KBM-7 (cell line): ENCODE data around the gene IGHMBP2.
"Not testable (repeated sequence)": the region's sequence is repeated elsewhere in the genome, so short reads cannot be mapped to it uniquely, and the experiment has no call there.

ENCODE experiments used
- DNase-seq: peaks from one replicate; pipeline ENCODE4 v3.0.0-alpha.2; 2015
- in situ Hi-C: fragments of 300-500 bp; cut with MboI; formaldehyde crosslinking; loops from 2 replicates; pipeline ENCODE4 v1.14.3; 2020; ENCODE audit warnings: low sequenced_read_pairs, low pct_unique_long_range_greater_than_20kb, mixed read lengths

Gene IGHMBP2

DNA sequence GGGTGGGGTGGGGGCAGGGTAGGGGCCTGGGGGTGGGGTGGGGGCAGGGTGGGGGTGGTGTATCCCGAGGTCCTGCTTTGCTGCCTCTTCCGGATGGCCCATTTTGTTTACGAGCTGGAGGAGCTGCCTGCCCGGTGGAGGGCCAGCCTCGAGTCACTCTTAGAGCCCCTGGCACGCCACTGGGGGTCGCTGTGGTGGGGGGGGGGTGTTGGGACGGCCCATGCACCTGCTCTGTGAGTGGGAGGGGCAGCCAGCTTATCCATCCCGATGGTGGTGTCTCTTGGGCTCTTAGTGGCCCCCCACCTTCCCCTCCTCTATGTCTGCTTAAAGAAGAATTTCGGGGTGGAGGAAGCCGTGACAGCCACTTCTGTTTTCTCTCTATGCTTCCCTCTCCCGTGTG is 52.5 kb downstream of the IGHMBP2 start:
- in situ Hi-C loops: no loop called here
- DNase-seq: peak; percentile 12

- no peak for DNase-seq
- in situ Hi-C loops: no loop called here
Measured at GRCh38 chr11:68956547-68957254, 53.0 kb downstream of the IGHMBP2 start.

GRCh38 chr11:68958211-68958610 is 54.5 kb downstream of the IGHMBP2 start:
- in situ Hi-C loops: no loop called here
- no peak for DNase-seq

DNA sequence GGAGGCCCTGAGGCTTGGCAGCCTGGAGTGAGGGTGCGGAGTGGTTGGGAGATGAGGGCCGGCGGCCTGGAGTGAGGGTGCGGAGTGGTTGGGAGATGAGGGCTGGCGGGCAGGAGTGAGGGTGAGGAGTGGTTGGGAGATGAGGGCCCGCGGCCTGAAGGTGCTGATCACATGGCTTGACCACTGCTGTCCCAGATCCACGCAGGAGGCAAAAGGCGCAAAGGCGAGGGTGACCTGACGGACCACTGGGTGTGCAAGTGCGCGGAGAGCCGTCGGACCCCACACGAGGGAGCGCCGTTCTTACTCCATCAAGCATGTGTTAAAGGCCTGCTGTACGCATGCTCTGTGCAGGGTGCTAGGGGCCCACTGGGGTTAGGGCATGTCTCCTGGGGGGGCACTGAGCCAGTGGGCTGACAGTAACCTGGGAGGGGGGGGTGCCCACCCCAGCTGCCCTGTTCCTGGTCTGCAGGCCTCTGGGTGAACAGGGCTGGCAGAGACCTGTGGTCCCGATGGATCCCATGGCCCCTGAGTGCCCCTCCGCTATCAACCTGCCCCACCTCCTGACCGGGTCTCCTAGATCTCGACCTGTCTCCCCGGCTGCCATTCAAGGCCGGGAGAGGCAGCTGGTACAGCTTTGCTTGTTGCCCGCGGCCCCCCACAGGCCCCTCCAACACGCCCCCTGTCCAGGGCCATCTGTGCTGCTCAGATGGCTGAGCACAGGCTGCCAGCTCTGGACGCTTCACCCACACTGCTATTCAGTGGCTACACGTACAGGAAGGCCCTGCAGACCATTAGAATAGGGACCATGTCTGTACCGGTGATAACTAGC is 56.0 kb downstream of the IGHMBP2 start:
- no peak for DNase-seq
- in situ Hi-C loops: no loop called here

GRCh38 chr11:68960294-68961071 is 56.8 kb downstream of the IGHMBP2 start:
- in situ Hi-C loops: no loop called here
- DNase-seq: no peak

DNA sequence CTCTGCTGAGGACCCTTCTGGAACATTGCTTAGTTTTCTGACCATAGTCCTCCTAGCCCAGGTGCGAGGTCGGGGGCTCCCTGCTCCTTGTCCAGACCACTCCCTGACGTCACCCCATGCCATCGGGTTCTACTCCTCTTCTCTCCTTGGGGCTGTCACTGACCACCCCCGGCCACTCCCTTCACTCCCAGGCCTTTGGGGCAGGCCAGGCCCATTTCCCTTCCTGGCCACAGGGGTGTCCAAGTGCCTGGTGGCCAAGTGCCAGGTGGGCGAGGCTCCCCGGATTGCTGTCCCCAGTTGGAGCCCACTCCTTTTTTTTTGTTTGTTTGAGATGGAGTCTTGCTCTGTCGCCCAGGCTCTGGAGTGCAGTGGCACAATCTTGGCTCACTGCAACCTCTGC is 57.6 kb downstream of the IGHMBP2 start:
- no peak for DNase-seq
- in situ Hi-C loops: no loop called here

DNA sequence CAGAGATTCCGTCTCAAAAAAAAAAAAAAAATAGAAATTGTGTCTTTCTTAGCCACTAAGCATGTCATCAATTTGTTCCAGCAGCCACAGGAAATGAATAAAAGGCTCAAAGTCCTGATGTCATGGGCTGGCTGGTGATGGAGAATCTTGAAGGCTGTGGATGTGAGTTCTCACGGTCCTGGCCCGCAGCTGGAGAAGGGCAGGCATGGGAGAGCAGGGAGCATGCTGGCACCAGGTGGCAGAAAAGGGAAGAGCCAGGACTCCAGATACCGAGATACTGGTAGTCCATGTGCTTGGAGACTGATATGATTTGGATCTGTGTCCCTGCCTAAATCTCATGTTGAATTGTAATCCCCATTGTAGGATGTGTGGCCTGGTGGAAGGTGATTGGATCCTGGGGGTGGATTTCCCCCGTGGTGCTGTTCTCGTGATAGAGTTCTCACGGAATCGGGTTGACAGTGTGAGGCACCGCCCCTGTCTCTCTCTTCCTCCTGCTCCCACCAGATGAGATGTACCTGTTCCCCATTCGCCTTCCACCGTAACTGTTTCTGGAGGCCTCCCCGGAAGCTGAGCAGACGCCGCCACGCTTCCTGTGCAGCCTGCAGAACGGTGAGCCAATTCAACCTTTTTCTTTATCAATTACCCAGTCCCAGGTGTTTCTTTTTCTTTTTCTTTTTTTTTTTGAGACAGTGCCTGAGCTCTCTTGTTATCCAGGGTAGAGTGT is 59.0 kb downstream of the IGHMBP2 start:
- DNase-seq: peak; percentile 21
- in situ Hi-C loops: no loop called here

DNA sequence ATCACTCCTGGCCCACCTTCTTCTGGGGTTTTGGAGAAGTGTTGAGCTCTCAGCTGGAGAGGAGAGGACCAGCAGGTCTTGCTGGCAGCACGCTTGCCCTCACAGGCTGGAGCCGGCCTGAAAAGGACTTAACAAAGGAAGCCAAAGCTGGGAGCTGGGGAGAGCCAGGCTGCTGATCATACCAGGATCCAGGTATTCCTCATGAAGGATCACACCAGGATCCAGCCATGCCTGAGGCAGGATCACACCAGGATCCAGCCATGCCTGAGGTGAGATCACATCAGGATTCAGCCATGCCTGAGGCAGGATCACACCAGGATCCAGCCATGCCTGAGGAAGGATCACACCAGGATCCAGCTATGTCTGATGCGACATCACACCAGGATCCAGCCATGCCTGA is 60.1 kb downstream of the IGHMBP2 start:
- DNase-seq: no peak
- in situ Hi-C loops: no loop called here

GRCh38 chr11:68965901-68966853 is 62.5 kb downstream of the IGHMBP2 start:
- DNase-seq: no peak
- in situ Hi-C loops: no loop called here

GRCh38 chr11:68966894-68967780 is 63.4 kb downstream of the IGHMBP2 start:
- in situ Hi-C loops: no loop called here
- DNase-seq: no peak

GRCh38 chr11:68968306-68969250 is 64.9 kb downstream of the IGHMBP2 start:
- in situ Hi-C loops: no loop called here
- no peak for DNase-seq

DNA sequence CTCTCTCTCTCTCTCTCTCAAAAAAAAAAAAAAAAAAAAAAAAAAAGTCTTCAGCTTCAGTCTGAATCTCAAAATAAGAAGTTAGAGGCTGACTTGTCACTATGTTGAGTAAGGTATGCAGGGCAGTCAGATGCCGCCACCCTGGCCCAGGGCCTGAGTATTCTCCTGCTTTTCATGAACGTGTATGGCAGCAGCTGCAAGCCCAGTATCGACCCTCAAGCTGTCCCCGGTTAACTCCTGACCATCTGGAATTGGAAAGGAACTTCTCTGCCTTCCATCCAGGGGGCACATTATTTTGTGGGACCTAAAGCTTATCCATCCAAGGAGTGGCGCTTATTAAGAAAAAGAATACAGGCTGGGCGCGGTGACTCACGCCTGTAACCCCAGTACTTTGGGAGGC is 65.7 kb downstream of the IGHMBP2 start:
- in situ Hi-C loops: no loop called here
- no peak for DNase-seq

GRCh38 chr11:68970921-68971636 is 67.4 kb downstream of the IGHMBP2 start:
- DNase-seq: no peak
- in situ Hi-C loops: no loop called here

- in situ Hi-C loops: no loop called here
Measured at GRCh38 chr11:68973219-68973618, 69.5 kb downstream of the IGHMBP2 start.

GRCh38 chr11:68973706-68974105 is 70.0 kb downstream of the IGHMBP2 start:
- in situ Hi-C loops, DNase-seq: not testable (repeated sequence)

More at GRCh38 chr11:68973219-68973618, 69.5 kb downstream of the IGHMBP2 start:
- DNase-seq: no peak
